Peyer's patch (tissue), 4 donors: ENCODE measurements around the gene ADAM12.

Experiments used
- POLR2A ChIP-seq, 2 donors: fragments of 450-650 bp; IDR thresholded peaks; one replicate each; pipeline ENCODE4 v1.5.1; 2017; ENCODE audit warnings: antibody characterized with exemption in 2 of 2, mild to moderate bottlenecking in 2 of 2, moderate library complexity in 2 of 2
- TF ChIP-seq, protein P1 (sequence below), 6 experiments: fragments of 450-650 bp in 4 of 6; fragments of 200-600 bp in 2 of 6; sonication (generic) in 1 of 6; IDR thresholded peaks; one replicate each; pipeline ENCODE4 v1.5.1; 2017 to 2019; ENCODE audit warnings: antibody characterized with exemption in 6 of 6, mild to moderate bottlenecking in 3 of 6, moderate library complexity in 1 of 6

GRCh38 chr10:126256864-126257263 lies 131.4 kb downstream of the ADAM12 start:
- TF ChIP-seq, protein P1, sequence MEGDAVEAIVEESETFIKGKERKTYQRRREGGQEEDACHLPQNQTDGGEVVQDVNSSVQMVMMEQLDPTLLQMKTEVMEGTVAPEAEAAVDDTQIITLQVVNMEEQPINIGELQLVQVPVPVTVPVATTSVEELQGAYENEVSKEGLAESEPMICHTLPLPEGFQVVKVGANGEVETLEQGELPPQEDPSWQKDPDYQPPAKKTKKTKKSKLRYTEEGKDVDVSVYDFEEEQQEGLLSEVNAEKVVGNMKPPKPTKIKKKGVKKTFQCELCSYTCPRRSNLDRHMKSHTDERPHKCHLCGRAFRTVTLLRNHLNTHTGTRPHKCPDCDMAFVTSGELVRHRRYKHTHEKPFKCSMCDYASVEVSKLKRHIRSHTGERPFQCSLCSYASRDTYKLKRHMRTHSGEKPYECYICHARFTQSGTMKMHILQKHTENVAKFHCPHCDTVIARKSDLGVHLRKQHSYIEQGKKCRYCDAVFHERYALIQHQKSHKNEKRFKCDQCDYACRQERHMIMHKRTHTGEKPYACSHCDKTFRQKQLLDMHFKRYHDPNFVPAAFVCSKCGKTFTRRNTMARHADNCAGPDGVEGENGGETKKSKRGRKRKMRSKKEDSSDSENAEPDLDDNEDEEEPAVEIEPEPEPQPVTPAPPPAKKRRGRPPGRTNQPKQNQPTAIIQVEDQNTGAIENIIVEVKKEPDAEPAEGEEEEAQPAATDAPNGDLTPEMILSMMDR (IDR thresholded peaks at IDR 0.05): no peak
- TF ChIP-seq POLR2A (IDR thresholded peaks at IDR 0.05): no peak
